Activated CD8-positive, alpha-beta memory T cell treated with anti-CD3 and anti-CD28 coated beads for 1 hour (primary cell): Measurements from ENCODE around the gene ATP5MK.
"Not testable (repeated sequence)": the region's sequence is repeated elsewhere in the genome, so short reads cannot be mapped to it uniquely, and the experiment has no call there.

Experiments used
- DNase-seq, 2 donors: peaks; one replicate each; pipeline ENCODE4 v3.0.0-alpha.2; 2020; ENCODE audit warnings: low read depth in 1 of 2; ENCODE audit errors: extremely low read depth in 1 of 2

ATP5MK gene

DNA sequence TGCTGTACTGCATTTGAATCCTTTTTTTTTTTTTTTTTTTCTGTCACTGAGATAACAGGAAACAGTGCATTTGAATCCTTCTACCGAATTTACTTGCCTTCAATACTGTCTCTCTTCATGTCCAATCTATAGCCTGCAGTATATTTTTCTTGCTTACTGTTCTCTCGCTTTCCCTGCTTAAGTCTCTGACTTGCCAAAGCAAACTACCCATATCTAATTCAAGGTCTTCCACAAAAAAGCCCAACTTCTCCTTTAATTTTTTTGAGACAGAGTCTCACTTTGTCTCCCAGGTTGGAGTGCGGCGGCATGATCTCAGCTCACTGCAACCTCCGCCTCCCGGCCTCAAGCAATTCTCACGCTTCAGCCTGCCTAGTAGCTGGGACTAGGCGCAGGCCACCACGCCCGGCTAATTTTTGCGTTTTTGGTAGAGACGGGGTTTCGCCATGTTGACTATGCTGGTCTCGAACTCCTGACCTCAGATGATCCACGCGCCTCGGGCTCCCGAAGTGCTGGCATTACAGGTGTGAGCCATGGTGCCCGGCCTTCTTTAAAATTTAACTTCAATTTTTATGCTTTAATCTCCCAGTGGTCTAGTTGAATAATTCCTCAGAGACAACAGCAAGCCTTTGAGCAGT, 1.0 kb upstream of the ATP5MK start:
- no peak for DNase-seq

DNA sequence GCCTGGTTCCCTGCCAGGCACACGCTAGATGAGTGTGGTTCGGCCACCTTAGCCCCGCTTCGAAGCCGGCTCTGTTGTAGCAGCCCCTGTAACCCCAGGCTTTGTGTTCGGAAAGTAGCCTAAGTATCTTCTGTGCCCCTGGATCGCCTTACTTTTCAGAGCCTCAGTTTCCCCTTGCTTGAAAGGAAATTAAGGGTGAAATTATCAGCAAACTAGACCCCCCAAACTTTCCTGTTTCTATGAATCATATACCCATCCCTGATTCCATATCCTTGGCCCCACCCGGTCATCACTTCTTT, 463 bp upstream of the ATP5MK start:
- DNase-seq: no peak

- no peak for DNase-seq
Measured at GRCh38 chr10:103395754-103396066, 565 bp downstream of the ATP5MK start.

GRCh38 chr10:103394180-103394579, 2.1 kb downstream of the ATP5MK start:
- no peak for DNase-seq

- DNase-seq: no peak
Measured at GRCh38 chr10:103382769-103383168, 13.5 kb downstream of the ATP5MK start.

GRCh38 chr10:103374263-103374662, 22.0 kb downstream of the ATP5MK start:
- DNase-seq: no peak

GRCh38 chr10:103373544-103373943, 22.7 kb downstream of the ATP5MK start:
- no peak for DNase-seq

GRCh38 chr10:103367782-103368518, 28.3 kb downstream of the ATP5MK start, which contains the start of gene TAF5:
Gene TAF5 (plus strand): TSS chr10:103367976. CDS start chr10:103367990, 14 bp downstream.
- peak; percentile 76 to 80 for DNase-seq

DNA sequence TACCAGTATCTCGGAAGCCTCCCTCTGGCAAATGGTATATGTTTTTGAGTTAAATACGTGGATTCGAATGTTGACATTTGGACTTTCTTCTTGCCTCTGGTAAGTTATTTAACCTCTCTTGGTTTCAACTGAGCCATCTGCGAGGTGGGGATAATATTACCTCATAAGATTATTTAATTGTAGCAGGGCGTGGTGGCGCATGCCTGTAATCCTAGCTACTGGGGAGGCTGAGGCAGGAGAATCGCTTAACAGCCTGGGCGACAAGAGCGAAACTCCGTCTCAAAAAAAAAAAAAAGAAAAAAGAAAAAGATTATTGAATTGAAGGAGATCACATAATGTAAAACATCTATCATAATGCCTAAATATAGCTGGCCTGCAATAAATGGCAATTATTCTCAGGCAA, 28.9 kb downstream of the ATP5MK start:
- no peak for DNase-seq

DNA sequence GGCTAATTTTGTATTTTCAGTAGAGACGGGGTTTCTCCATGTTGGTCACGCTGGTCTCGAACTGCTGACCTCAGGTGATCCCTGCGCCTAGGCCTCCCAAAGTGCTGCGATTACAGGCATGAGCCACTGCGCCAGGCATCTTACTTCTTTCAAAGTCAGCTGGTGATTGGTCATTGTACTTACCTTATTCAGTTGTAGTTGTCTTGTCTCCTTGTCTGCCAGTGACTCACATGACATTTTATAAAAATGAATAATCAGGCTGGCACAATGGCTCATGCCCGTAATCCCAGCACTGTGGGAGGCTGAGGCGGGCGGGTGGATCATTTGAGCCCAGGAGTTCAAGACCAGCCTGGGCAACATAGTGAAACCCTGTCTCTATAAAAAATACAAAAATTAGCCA, 35.5 kb downstream of the ATP5MK start:
- not testable (repeated sequence) for DNase-seq

- not testable (repeated sequence) for DNase-seq
Measured at GRCh38 chr10:103359493-103359892, 36.8 kb downstream of the ATP5MK start.

- no peak for DNase-seq
Measured at GRCh38 chr10:103355906-103356599, 40.2 kb downstream of the ATP5MK start.

DNA sequence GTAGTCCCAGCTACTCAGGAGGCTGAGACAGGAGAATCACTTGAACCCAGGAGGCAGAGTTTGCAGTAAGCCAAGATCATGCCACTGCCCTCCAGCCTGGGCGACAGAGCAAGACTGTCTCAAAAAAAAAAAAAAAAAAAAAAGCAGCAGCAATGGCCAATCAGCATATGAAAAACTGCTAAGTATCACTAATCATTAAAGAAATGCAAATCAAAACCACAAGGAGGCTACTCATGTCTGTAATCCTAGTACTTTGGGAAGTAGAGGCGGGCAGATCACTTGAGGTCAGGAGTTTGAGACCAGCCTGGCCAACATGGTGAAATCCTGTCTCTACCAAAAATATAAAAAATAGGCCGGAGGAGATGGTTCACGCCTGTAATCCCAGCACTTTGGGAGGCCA, 41.7 kb downstream of the ATP5MK start:
- DNase-seq: not testable (repeated sequence)

DNA sequence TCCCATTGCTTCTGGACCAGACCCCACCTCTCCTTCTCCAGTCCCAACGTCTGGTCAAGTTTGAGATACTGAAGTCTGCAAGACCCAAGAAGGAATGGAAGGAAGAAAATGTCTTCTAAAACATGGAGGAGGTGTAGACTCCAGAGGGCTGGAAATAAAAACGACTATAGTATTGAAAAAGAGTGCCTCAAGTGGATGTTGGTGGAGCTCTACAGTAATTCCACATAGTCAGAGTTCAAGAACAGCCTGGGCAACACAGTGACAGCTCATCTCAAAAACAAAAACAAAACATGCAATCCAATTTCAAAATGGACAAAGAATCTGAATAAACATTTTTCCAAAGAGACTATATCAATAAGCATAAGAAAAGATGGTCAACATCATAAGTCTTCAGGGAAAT, 43.0 kb downstream of the ATP5MK start:
- no peak for DNase-seq

- peak; percentile 24 to 48 for DNase-seq
Measured at GRCh38 chr10:103350517-103351260, 45.6 kb downstream of the ATP5MK start, which contains the start of gene PCGF6. Gene PCGF6 (minus strand): TSS chr10:103351140. CDS start chr10:103351066, 74 bp downstream.

GRCh38 chr10:103350175-103350516, 46.1 kb downstream of the ATP5MK start:
- DNase-seq: no peak
